ENCODE data around the gene FAM25G. TPM values are rescaled to one million over a fixed set of nuclear protein-coding genes. Genes with fewer than 3 reads are reported as not detected.
"Not testable (repeated sequence)": the region's sequence is repeated elsewhere in the genome, so short reads cannot be mapped to it uniquely, and the experiment has no call there.

The FAM25G gene
- total RNA-seq, 1 experiment from 2014 or later, result not detected

- H3K9me3 Mint-ChIP-seq (ENCODE audit: unreplicated experiment); BruUV-seq (replicated peaks); H3K4me3 ChIP-seq (ENCODE audit: low read depth, low read length): not testable (repeated sequence)
These were observed 24.0 kb downstream of the FAM25G start for GRCh38 chr10:47467458-47467857.

GRCh38 chr10:47465216-47465917, 26.1 kb downstream of the FAM25G start:
- H3K9me3 ChIP-seq; H3K4me3 Mint-ChIP-seq (ENCODE audit: unreplicated experiment); CTCF ChIA-PET; intact Hi-C loops (cut with micrococcal nuclease; ENCODE audit: unreplicated experiment); DNase-seq; H3K27me3 Mint-ChIP-seq (ENCODE audit: insufficient read depth, unreplicated experiment); H3K36me3 Mint-ChIP-seq (ENCODE audit: insufficient read depth, unreplicated experiment); H3K36me3 ChIP-seq (ENCODE audit: control insufficient read depth, insufficient read depth, low read length); H3K4me1 Mint-ChIP-seq (ENCODE audit: low read depth, unreplicated experiment); H3K27me3 ChIP-seq (replicated peaks; ENCODE audit: control insufficient read depth, insufficient read depth, low read length); H3K4me1 ChIP-seq; BruUV-seq (replicated peaks); H3K9me3 Mint-ChIP-seq (ENCODE audit: unreplicated experiment); POLR2A ChIA-PET; H3K4me3 ChIP-seq (ENCODE audit: low read depth, low read length): not testable (repeated sequence)
- peak overlapping the region; percentile 73 for H3K27ac Mint-ChIP-seq (ENCODE audit: unreplicated experiment)

More at GRCh38 chr10:47467458-47467857, 24.0 kb downstream of the FAM25G start:
- H3K27me3 Mint-ChIP-seq (ENCODE audit: insufficient read depth, unreplicated experiment); H3K4me1 ChIP-seq; POLR2A ChIA-PET; H3K27me3 ChIP-seq (replicated peaks; ENCODE audit: control insufficient read depth, insufficient read depth, low read length); H3K36me3 Mint-ChIP-seq (ENCODE audit: insufficient read depth, unreplicated experiment); H3K4me3 Mint-ChIP-seq (ENCODE audit: unreplicated experiment); H3K4me1 Mint-ChIP-seq (ENCODE audit: low read depth, unreplicated experiment); H3K27ac Mint-ChIP-seq (ENCODE audit: unreplicated experiment); H3K36me3 ChIP-seq (ENCODE audit: control insufficient read depth, insufficient read depth, low read length); CTCF ChIA-PET; intact Hi-C loops (cut with micrococcal nuclease; ENCODE audit: unreplicated experiment); H3K9me3 ChIP-seq; DNase-seq: not testable (repeated sequence)

GRCh38 chr10:47462577-47463358, 28.7 kb downstream of the FAM25G start:
- H3K4me3 ChIP-seq (ENCODE audit: low read depth, low read length); H3K36me3 Mint-ChIP-seq (ENCODE audit: insufficient read depth, unreplicated experiment); H3K9me3 Mint-ChIP-seq (ENCODE audit: unreplicated experiment); DNase-seq; CTCF ChIA-PET; BruUV-seq (replicated peaks); H3K27me3 ChIP-seq (replicated peaks; ENCODE audit: control insufficient read depth, insufficient read depth, low read length); H3K36me3 ChIP-seq (ENCODE audit: control insufficient read depth, insufficient read depth, low read length); H3K4me3 Mint-ChIP-seq (ENCODE audit: unreplicated experiment); H3K9me3 ChIP-seq; H3K27me3 Mint-ChIP-seq (ENCODE audit: insufficient read depth, unreplicated experiment); intact Hi-C loops (cut with micrococcal nuclease; ENCODE audit: unreplicated experiment); POLR2A ChIA-PET: not testable (repeated sequence)
- H3K4me1 Mint-ChIP-seq (ENCODE audit: low read depth, unreplicated experiment), result peaks cover 26% of the 10 kb centered on the region
- peaks cover 13% of the 10 kb centered on the region for H3K4me1 ChIP-seq
- H3K27ac Mint-ChIP-seq (ENCODE audit: unreplicated experiment), result peak overlapping the region; percentile 77

DNA sequence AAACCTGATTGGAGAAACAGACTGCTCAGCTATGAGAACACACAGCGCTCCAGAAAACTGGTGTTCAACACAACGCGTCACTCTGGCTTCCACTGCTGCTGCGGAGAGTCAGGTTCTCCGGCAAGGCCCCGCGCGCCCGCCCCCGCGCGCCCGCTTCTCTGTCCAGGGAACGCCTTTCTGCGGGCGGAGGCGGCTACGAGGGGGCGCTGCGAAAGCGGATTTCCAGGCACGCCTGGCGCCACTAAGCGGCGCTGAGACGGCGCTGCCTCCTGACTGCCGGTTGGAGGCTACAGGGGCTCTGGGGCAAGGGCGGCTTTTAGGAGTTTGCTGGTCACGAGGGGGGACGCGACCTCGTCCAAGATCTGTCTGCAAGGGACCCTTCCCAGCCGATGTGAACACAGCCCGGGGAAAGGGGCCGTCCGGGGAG, 30.2 kb downstream of the FAM25G start:
- Mint-ChIP-seq H3K4me1 (ENCODE audit: low read depth, unreplicated experiment) (peaks cover 39% of the 10 kb centered on the region), H3K27ac (ENCODE audit: unreplicated experiment) (peak overlapping the region; percentile 98), H3K4me3 (ENCODE audit: unreplicated experiment) (peak overlapping the region; percentile 76)
- H3K9me3 ChIP-seq; H3K9me3 Mint-ChIP-seq (ENCODE audit: unreplicated experiment); intact Hi-C loops (cut with micrococcal nuclease; ENCODE audit: unreplicated experiment); H3K27me3 ChIP-seq (replicated peaks; ENCODE audit: control insufficient read depth, insufficient read depth, low read length); H3K36me3 Mint-ChIP-seq (ENCODE audit: insufficient read depth, unreplicated experiment); H3K36me3 ChIP-seq (ENCODE audit: control insufficient read depth, insufficient read depth, low read length); H3K27me3 Mint-ChIP-seq (ENCODE audit: insufficient read depth, unreplicated experiment): not testable (repeated sequence)
- H3K4me1 ChIP-seq, result peaks cover 28% of the 10 kb centered on the region
- H3K4me3 ChIP-seq (ENCODE audit: low read depth, low read length), result peak overlapping the region; percentile 25
- peak; percentile 80 to 87 for DNase-seq
- TF ChIP-seq, protein P1, sequence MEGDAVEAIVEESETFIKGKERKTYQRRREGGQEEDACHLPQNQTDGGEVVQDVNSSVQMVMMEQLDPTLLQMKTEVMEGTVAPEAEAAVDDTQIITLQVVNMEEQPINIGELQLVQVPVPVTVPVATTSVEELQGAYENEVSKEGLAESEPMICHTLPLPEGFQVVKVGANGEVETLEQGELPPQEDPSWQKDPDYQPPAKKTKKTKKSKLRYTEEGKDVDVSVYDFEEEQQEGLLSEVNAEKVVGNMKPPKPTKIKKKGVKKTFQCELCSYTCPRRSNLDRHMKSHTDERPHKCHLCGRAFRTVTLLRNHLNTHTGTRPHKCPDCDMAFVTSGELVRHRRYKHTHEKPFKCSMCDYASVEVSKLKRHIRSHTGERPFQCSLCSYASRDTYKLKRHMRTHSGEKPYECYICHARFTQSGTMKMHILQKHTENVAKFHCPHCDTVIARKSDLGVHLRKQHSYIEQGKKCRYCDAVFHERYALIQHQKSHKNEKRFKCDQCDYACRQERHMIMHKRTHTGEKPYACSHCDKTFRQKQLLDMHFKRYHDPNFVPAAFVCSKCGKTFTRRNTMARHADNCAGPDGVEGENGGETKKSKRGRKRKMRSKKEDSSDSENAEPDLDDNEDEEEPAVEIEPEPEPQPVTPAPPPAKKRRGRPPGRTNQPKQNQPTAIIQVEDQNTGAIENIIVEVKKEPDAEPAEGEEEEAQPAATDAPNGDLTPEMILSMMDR (IDR thresholded peaks at IDR 0.05; ENCODE audit: insufficient read depth in 1 of 2, low read depth in 1 of 2, low read length in 1 of 2, severe bottlenecking in 1 of 2, unreplicated experiment in 1 of 2), result peak; percentile 11 to 52
- ChIA-PET CTCF (interaction anchor here (0.6 kb wide), 1 partner anchor 58 kb away, joined by 3 read pairs; no protein-coding TSS in a partner anchor), POLR2A (interaction anchor here (0.5 kb wide), 1 partner anchor 24 kb away, joined by 9 read pairs; no protein-coding TSS in a partner anchor)
- TSS peak; percentile 55 for BruUV-seq (replicated peaks)
